Activated CD4-positive, alpha-beta T cell treated with anti-CD3 and anti-CD28 coated beads, Interleukin-2, Interleukin-4, amounts not matched to agents 100 ng/mL and 50 ng/mL, durations not matched to agents 16 hours and 8 hours (primary cell): ENCODE results near the gene KDM5B.

Source experiments
- DNase-seq: peaks from one replicate; pipeline ENCODE4 v3.0.0-alpha.2; 2020; ENCODE audit warnings: low spot score

Gene KDM5B

GRCh38 chr1:202711949-202712635 lies 96.1 kb downstream of the KDM5B start:
- DNase-seq: no peak

GRCh38 chr1:202710070-202711045 lies 97.9 kb downstream of the KDM5B start, which contains the start of gene SYT2:
SYT2 (minus strand) TSS chr1:202710454; CDS start chr1:202605772, 104,682 bp downstream.
- peak; percentile 5 for DNase-seq

GRCh38 chr1:202709276-202710041 lies 98.8 kb downstream of the KDM5B start:
- DNase-seq: no peak

GRCh38 chr1:202708456-202709275 lies 99.6 kb downstream of the KDM5B start:
- DNase-seq: no peak

- no peak for DNase-seq
These were observed 101.4 kb downstream of the KDM5B start for GRCh38 chr1:202706851-202707250.

GRCh38 chr1:202704601-202705000 lies 103.6 kb downstream of the KDM5B start:
- DNase-seq: no peak

- no peak for DNase-seq
These were observed 105.0 kb downstream of the KDM5B start for GRCh38 chr1:202703191-202703590.

- no peak for DNase-seq
These were observed 106.1 kb downstream of the KDM5B start for GRCh38 chr1:202702088-202702487.

- DNase-seq: no peak
These were observed 107.0 kb downstream of the KDM5B start for GRCh38 chr1:202701200-202701599.

GRCh38 chr1:202700061-202700460 lies 108.2 kb downstream of the KDM5B start:
- DNase-seq: no peak

- DNase-seq: peak; percentile 9
These were observed 109.9 kb downstream of the KDM5B start for GRCh38 chr1:202698276-202698675.

GRCh38 chr1:202697038-202697437 lies 111.2 kb downstream of the KDM5B start:
- no peak for DNase-seq

- no peak for DNase-seq
These were observed 113.9 kb downstream of the KDM5B start for GRCh38 chr1:202694314-202694713.

GRCh38 chr1:202692959-202693555 lies 115.2 kb downstream of the KDM5B start:
- DNase-seq: peak; percentile 56

GRCh38 chr1:202691816-202692215 lies 116.4 kb downstream of the KDM5B start:
- DNase-seq: no peak

- DNase-seq: no peak
These were observed 118.5 kb downstream of the KDM5B start for GRCh38 chr1:202689493-202690342.

- DNase-seq: no peak
These were observed 119.1 kb downstream of the KDM5B start for GRCh38 chr1:202689082-202689481.

GRCh38 chr1:202688401-202688800 lies 119.8 kb downstream of the KDM5B start:
- DNase-seq: no peak

- DNase-seq: no peak
These were observed 120.4 kb downstream of the KDM5B start for GRCh38 chr1:202687798-202688197.

- no peak for DNase-seq
These were observed 120.9 kb downstream of the KDM5B start for GRCh38 chr1:202687370-202687769.
